Activated CD4-positive, alpha-beta T cell treated with anti-CD3 and anti-CD28 coated beads for 36 hours (primary cell): ENCODE results near the gene CYSRT1. TPM values are rescaled to one million over a fixed set of nuclear protein-coding genes. Genes with fewer than 3 reads are reported as not detected.

ENCODE experiments used
- ATAC-seq: fragments of 200-7000 bp; cut with Tn5 transposase; one replicate; pipeline ENCODE4 v1.10.0; 2021; ENCODE audit warnings: mild to moderate bottlenecking, moderate library complexity
- CTCF ChIA-PET: fragments of 350-600 bp; sonication (Branson Sonifier 250); formaldehyde crosslinking; loops from one replicate; lab custom pipeline; 2021; ENCODE audit warnings: antibody characterized with exemption; lab: Charles Lee
- POLR2A ChIA-PET: fragments of 350-600 bp; sonication (Branson Sonifier 250); formaldehyde crosslinking; loops from one replicate; lab custom pipeline; 2021; ENCODE audit warnings: antibody characterized with exemption, inconsistent platforms; lab: Charles Lee
- DNase-seq: peaks from one replicate; pipeline ENCODE4 v3.0.0-alpha.2; 2020
- H3K27ac Mint-ChIP-seq: one replicate; pipeline ENCODE4 v1.8.0; 2021; ENCODE audit warnings: mixed read lengths
- H3K27me3 Mint-ChIP-seq: one replicate; pipeline ENCODE4 v1.8.0; 2021; ENCODE audit warnings: mixed read lengths
- H3K36me3 Mint-ChIP-seq: one replicate; pipeline ENCODE4 v1.8.0; 2021; ENCODE audit warnings: low read depth, mixed read lengths
- H3K4me1 Mint-ChIP-seq: one replicate; pipeline ENCODE4 v1.8.0; 2021; ENCODE audit warnings: mixed read lengths
- H3K4me3 Mint-ChIP-seq: one replicate; pipeline ENCODE4 v1.8.0; 2021; ENCODE audit warnings: mild to moderate bottlenecking, moderate library complexity, mixed read lengths
- H3K9me3 Mint-ChIP-seq: one replicate; pipeline ENCODE4 v1.8.0; 2021; ENCODE audit warnings: low read depth, mixed read lengths
- intact Hi-C, 2 experiments: fragments of 100-400 bp; cut with DNase I in 1 of 2; cut with micrococcal nuclease in 1 of 2; formaldehyde crosslinking; loops; one replicate each; pipeline versions ENCODE4 v1.14.2 to v1.15.1; 2022 to 2024; cut with DNase I, micrococcal nuclease
- total RNA-seq, 2 experiments: library from RNA; stranded (reverse); gene quantifications; one replicate each; pipeline ENCODE4 v1.2.3, GENCODE V29; 2021

CYSRT1 gene
- total RNA-seq, 2 experiments from 2014 or later = 0.23 to 0.42 TPM

DNA sequence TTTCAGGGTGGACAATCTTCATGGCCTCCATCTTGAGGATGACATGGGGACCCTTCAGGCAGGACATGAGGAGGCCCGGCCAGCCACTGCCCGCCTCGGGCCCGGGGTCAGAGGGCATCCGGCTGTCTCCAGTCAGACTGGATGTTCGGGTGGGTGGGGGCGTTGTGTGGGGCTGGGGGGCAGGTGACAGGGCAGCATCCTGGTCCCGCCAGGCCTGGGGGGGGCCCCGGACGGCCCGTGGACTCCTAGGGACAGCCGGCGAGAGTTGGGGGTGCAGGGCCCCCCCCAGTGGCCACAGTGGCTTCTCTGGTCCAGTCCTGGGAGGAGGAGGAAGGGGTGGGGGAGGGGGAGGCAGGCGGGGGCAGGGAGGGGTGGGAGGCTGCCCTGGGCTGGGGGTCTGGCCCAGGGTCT, 3.9 kb upstream of the CYSRT1 start:
- Mint-ChIP-seq H3K9me3 (no peaks in the 10 kb centered on the region), H3K4me3 (no peak overlapping the region), H3K27me3 (no peaks in the 10 kb centered on the region), H3K36me3 (no peaks in the 10 kb centered on the region), H3K27ac (no peak overlapping the region), H3K4me1 (peaks cover 5% of the 10 kb centered on the region)
- POLR2A ChIA-PET = no interaction called here
- intact Hi-C loops = loop anchor here in 1 of 2 experiments (5.0 to 10.0 kb wide), 3 partner anchors 34 to 436 kb away; partner anchors contain the start of genes ANAPC2, NPDC1 and SSNA1
- DNase-seq (no peak), ATAC-seq (no peak)
- CTCF ChIA-PET = no interaction called here

- no peak overlapping the region for H3K27ac Mint-ChIP-seq
- intact Hi-C loops = loop anchor here (2.0 to 10.0 kb wide), 4 partner anchors 34 to 437 kb away; partner anchors contain the start of genes ABCA2 (in 1 of the 2), ANAPC2 (in 1 of the 2), NPDC1 (in 1 of the 2) and SSNA1 (in 1 of the 2)
- POLR2A ChIA-PET = interaction anchor here (0.7 kb wide), 1 partner anchor 12 kb away, joined by 3 read pairs; no protein-coding TSS in a partner anchor
- no peaks in the 10 kb centered on the region for H3K27me3 Mint-ChIP-seq
- ATAC-seq (no peak), DNase-seq (peak; percentile 45)
- H3K4me3 Mint-ChIP-seq = peak overlapping the region; percentile 21
- no peaks in the 10 kb centered on the region for H3K9me3 Mint-ChIP-seq
- no peaks in the 10 kb centered on the region for H3K36me3 Mint-ChIP-seq
- H3K4me1 Mint-ChIP-seq = peaks cover 5% of the 10 kb centered on the region
- CTCF ChIA-PET = no interaction called here
Measured at GRCh38 chr9:137221506-137222111, 3.4 kb upstream of the CYSRT1 start.

- H3K27me3 Mint-ChIP-seq = no peaks in the 10 kb centered on the region
- intact Hi-C loops = loop anchor here (1.0 to 10.0 kb wide), 24 partner anchors 14 to 438 kb away; partner anchors contain the start of genes ANAPC2 (in 2 of the 2), SSNA1 (in 2 of the 2), TPRN (in 2 of the 2) and ABCA2 (in 1 of the 2)
- ATAC-seq = no peak
- CTCF ChIA-PET = interaction anchor here (0.6 to 3.9 kb wide), 9 partner anchors 14 to 127 kb away, joined by 3 to 23 read pairs (median 3); partner anchors contain the start of genes NDOR1 and TMEM203
- no peaks in the 10 kb centered on the region for H3K9me3 Mint-ChIP-seq
- H3K4me1 Mint-ChIP-seq = peaks cover 5% of the 10 kb centered on the region
- peak within 1 kb of the TSS; percentile 80 for H3K4me3 Mint-ChIP-seq
- DNase-seq = peak; percentile 47
- POLR2A ChIA-PET = interaction anchor here (0.7 to 1.8 kb wide), 5 partner anchors 13 to 93 kb away, joined by 3 to 10 read pairs (median 4); partner anchors contain the start of gene TUBB4B
- peak within 1 kb of the TSS; percentile 83 for H3K27ac Mint-ChIP-seq
- no peaks in the 10 kb centered on the region for H3K36me3 Mint-ChIP-seq
Measured at GRCh38 chr9:137222190-137223077, 2.5 kb upstream of the CYSRT1 start, which contains the start of gene RNF208. TSS of gene RNF208 (minus strand) at chr9:137222240. CDS start at chr9:137221212, 1,028 bp downstream.

DNA sequence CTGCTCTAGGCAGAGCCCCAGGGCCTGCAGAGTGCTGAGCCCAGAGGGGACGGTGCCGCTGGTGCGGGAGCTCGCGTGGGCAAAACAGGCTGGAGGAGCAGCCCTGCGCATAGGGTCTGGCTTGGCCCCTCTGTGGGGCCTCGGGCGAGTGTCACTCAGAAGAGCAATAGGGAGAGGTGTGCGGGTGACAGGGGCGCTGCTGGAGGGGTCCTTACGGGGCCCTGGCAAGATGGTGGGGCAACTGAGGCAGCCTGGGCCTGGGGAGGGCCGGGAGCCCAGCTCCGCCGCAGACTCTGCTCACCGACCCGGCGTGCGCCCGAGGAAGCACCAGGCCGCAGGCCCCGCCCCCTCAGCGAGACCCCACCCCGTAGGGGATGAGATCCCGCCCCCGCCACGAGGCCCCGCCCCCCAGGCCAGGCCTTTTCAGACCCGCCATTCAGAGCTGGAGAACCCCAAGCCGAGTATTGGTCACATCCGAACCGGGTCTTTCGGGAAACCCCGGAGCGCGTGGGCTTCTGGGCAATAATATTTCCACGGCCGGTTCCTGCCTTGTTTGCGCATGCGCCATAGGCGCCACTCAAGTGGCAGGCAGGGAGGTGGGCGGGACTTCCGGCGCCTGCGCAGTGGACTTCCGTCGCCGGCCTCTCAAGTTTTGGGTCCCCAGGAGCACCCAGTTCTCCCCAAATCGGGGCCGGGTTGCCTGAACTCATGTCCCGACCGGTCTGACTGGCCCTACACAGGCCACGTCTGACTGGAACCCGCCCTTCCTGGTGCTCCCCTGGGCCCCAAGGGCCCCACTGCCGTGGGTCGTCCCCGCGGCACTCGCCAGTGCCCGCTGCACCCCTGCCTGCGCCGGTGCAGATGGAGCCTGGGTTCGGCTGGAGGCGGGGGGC, 1.6 kb upstream of the CYSRT1 start:
- H3K9me3 Mint-ChIP-seq = no peaks in the 10 kb centered on the region

GRCh38 chr9:137225699-137226331, 841 bp downstream of the CYSRT1 start:
- ATAC-seq (no peak), DNase-seq (no peak)
- ChIA-PET POLR2A (no interaction called here), CTCF (interaction anchor here (0.7 to 3.9 kb wide), 7 partner anchors 11 to 135 kb away, joined by 3 to 23 read pairs (median 12); partner anchors contain the start of genes NDOR1 and TMEM203)
- no peaks in the 10 kb centered on the region for H3K9me3 Mint-ChIP-seq
- intact Hi-C loops = loop anchor here in 1 of 2 experiments (10.0 kb wide), 2 partner anchors 181 to 441 kb away; partner anchors contain the start of gene NPDC1
- no peak overlapping the region for H3K27ac Mint-ChIP-seq
- H3K36me3 Mint-ChIP-seq = no peaks in the 10 kb centered on the region
- H3K4me1 Mint-ChIP-seq = peaks cover 8% of the 10 kb centered on the region
- peaks cover 2% of the 10 kb centered on the region for H3K27me3 Mint-ChIP-seq
- no peak overlapping the region for H3K4me3 Mint-ChIP-seq

More for the DNA sequence above, 1.6 kb upstream of the CYSRT1 start:
- H3K4me3 Mint-ChIP-seq = peak overlapping the region; percentile 80
- intact Hi-C loops = loop anchor here (1.0 to 10.0 kb wide), 24 partner anchors 13 to 439 kb away; partner anchors contain the start of genes ANAPC2 (in 2 of the 2), SSNA1 (in 2 of the 2), TPRN (in 2 of the 2) and ABCA2 (in 1 of the 2)
- H3K4me1 Mint-ChIP-seq = peaks cover 8% of the 10 kb centered on the region
- peaks cover 2% of the 10 kb centered on the region for H3K27me3 Mint-ChIP-seq
- POLR2A ChIA-PET = interaction anchor here (1.0 to 1.8 kb wide), 4 partner anchors 16 to 94 kb away, joined by 3 to 10 read pairs (median 4); partner anchors contain the start of gene TUBB4B
- CTCF ChIA-PET = interaction anchor here (0.6 to 3.9 kb wide), 11 partner anchors 13 to 127 kb away, joined by 3 to 23 read pairs (median 3); partner anchors contain the start of genes NDOR1, TMEM203 and TUBB4B
- H3K36me3 Mint-ChIP-seq = no peaks in the 10 kb centered on the region
- DNase-seq (peak; percentile 99), ATAC-seq (peak; percentile 90)
- peak overlapping the region; percentile 83 for H3K27ac Mint-ChIP-seq

DNA sequence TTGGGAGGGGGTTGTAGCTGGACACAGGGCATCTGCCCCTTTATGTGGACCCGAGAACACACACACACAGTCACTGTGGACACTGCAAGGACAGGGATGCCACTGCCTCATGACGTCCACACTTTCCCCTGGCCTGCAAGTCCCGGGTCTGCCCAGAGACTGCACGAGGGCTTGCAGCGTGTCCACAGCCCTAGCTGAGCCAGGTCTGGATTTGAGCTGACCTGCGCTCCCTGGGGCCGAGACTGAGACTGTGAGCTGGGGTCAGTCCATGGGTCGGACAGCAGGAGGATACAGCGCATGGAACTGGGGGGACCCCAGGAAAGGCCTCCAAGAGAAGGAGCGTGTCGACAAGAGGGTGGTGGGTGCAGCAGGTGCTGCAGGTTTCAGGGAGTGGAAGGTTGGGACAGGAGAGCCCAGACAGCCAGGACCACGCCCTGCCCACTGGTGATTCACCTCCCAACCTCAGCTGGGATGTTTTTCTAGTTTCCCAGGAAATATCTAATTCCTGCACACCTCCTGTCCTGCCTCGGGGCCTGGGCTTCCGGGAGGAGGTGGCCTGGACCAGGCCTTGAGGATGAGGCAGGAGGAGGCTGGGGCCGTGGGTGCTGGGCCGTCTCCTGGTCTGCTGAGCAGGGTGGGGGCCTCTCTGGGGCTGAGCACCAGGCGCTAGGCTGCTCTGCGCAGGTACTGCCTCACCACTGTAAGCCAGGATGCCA, 1.5 kb downstream of the CYSRT1 start:
- Mint-ChIP-seq H3K4me3 (no peak overlapping the region), H3K9me3 (no peaks in the 10 kb centered on the region), H3K27me3 (peaks cover 2% of the 10 kb centered on the region), H3K27ac (no peak overlapping the region), H3K4me1 (peaks cover 8% of the 10 kb centered on the region), H3K36me3 (no peaks in the 10 kb centered on the region)
- CTCF ChIA-PET = interaction anchor here (0.5 to 2.9 kb wide), 10 partner anchors 10 to 107 kb away, joined by 3 to 13 read pairs (median 6); partner anchors contain the start of genes NDOR1, TMEM203 and TPRN
- no peak for ATAC-seq
- intact Hi-C loops = loop anchor here (1.0 to 10.0 kb wide), 3 partner anchors 108 to 442 kb away; partner anchors contain the start of gene NPDC1 (in 1 of the 2)
- POLR2A ChIA-PET = no interaction called here
- DNase-seq = no peak

DNA sequence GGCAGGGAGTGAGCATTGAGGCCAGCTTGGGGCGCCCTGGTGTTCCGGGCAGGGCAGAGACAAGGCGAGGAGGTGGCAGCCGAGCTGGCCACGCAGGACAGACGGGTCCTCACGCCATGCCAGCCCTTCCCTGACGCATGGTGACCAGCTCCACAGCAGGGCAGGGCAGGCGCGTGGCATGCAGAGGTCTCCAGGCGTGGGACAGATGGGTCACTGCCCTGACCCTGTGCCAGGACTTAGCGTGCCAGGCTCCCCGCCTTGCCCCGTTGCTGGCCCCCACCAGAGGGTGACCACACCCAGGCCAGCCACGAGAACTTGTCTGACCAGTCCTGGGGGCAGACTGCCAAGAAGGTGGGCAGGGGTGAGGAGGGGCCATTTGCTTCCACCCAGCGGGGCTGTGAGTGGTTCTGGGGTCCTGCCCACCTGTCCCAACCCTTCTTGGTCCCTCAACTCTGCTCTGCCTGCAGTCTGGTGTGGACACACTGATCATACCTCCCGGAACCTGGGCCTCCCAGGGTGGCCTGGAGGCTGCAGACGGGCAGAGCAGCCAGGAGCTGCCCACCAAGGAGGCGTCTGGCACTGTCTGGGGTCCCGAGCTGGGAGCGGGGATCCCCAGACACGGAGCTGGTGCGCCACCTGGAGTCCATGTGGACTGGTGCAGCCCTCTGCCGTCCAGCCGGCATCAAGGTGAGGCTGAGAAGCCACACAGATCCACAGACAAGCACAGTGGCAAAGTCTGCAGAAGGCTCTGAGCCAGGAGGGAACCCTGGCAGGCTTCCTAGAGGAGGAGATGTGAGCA, 2.3 kb downstream of the CYSRT1 start, which contains the start of gene RNF224:
Gene RNF224 (plus strand): TSS at position 449 of the 799 bp plus-strand sequence. CDS start 834 bp downstream, outside the sequence.
- Mint-ChIP-seq H3K27ac (no peak within 1 kb of the TSS), H3K4me3 (no peak within 1 kb of the TSS), H3K27me3 (peaks cover 2% of the 10 kb centered on the region), H3K9me3 (no peaks in the 10 kb centered on the region), H3K4me1 (peaks cover 8% of the 10 kb centered on the region), H3K36me3 (no peaks in the 10 kb centered on the region)
- ChIA-PET CTCF (interaction anchor here (0.5 to 2.9 kb wide), 14 partner anchors 9 to 181 kb away, joined by 3 to 13 read pairs (median 4); partner anchors contain the start of genes NDOR1, NPDC1, TMEM203 and TPRN), POLR2A (interaction anchor here (1.0 kb wide), 1 partner anchor 13 kb away, joined by 6 read pairs; the partner anchor contains the start of gene TUBB4B)
- DNase-seq = peak; percentile 90
- ATAC-seq = peak; percentile 38
- intact Hi-C loops = loop anchor here (1.0 to 10.0 kb wide), 3 partner anchors 109 to 442 kb away; partner anchors contain the start of gene NPDC1 (in 1 of the 2)

- no peak for ATAC-seq
- Mint-ChIP-seq H3K36me3 (no peaks in the 10 kb centered on the region), H3K27ac (no peak overlapping the region), H3K9me3 (no peaks in the 10 kb centered on the region), H3K4me1 (peaks cover 8% of the 10 kb centered on the region), H3K4me3 (no peak overlapping the region), H3K27me3 (peaks cover 2% of the 10 kb centered on the region)
- intact Hi-C loops = loop anchor here (1.0 to 10.0 kb wide), 3 partner anchors 110 to 443 kb away; partner anchors contain the start of gene NPDC1 (in 1 of the 2)
- CTCF ChIA-PET = interaction anchor here (0.6 to 2.9 kb wide), 8 partner anchors 9 to 181 kb away, joined by 3 to 13 read pairs (median 8); partner anchors contain the start of genes NDOR1, NPDC1, TMEM203 and TPRN
- POLR2A ChIA-PET = interaction anchor here (1.0 kb wide), 1 partner anchor 13 kb away, joined by 6 read pairs; the partner anchor contains the start of gene TUBB4B
- DNase-seq = no peak
Measured at GRCh38 chr9:137227853-137228505, 3.0 kb downstream of the CYSRT1 start.
